Umbilical cord (tissue), 2 donors: ENCODE results near the gene RHOJ. TPM values are rescaled to one million over a fixed set of nuclear protein-coding genes. Genes with fewer than 3 reads are reported as not detected.
"Not testable (repeated sequence)": the region's sequence is repeated elsewhere in the genome, so short reads cannot be mapped to it uniquely, and the experiment has no call there.

Experiments
- DNase-seq: peaks from one replicate; pipeline ENCODE4 v3.0.0-alpha.2; 2015; ENCODE audit warnings: low spot score
- total RNA-seq: library from RNA; depleted of rRNA; stranded (reverse); fragments of >200 nt; gene quantifications from one replicate; pipeline ENCODE4 v1.2.3, GENCODE V29; 2014; ENCODE audit warnings: low replicate concordance; ENCODE audit not compliant: insufficient read depth

RHOJ gene
- total RNA-seq, 1 donor from 2014 or later = 4.8 TPM

DNA sequence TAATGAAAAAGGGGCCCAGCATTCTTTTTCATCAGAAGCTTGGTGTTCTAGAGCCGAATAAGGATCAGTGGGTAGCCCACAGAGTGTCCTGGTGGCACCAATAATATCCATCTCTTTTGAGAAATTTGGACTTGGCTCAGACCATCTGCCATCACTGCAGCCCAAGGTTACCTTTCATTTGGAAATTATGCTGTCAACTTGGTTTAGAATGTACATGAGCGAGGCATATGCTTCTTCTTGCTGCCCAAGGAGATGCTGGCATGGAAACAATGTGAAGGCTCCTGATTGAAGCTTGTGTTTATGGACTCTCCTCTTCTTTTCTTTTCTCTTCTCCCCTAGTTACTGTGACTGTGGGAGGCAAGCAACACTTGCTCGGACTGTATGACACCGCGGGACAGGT lies 64.5 kb downstream of the RHOJ start:
- DNase-seq = no peak

DNA sequence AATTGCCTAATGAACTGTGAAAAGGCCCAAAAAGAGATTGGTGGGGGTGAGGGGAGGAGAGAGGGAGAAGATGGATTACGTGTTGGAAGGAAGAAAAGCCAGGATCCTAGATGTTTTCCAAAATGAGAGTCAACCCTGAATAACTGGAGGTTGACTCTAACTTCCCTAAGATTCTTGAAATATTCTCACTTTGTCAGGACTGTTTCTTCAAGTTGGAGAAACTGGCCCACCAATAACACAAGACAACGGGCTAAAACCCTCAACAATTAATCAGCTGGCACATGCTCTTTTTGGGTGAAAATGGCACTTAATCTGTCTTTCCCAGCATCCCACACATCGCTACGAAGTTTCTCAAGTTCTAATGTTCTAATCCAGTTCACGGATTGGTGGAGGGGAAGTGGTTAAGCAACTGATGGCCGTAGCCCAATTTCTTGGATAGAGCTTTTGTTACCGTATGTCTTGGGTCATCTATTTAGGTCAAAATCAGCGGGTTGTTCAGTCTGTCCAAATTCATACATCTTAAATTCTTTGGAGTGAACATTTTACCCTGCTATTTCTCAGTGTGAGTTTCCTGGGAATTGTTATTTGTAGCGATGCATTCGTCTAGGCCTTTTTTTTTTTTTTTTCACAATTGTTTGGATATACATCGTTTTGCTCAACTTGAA lies 65.5 kb downstream of the RHOJ start:
- no peak for DNase-seq

DNA sequence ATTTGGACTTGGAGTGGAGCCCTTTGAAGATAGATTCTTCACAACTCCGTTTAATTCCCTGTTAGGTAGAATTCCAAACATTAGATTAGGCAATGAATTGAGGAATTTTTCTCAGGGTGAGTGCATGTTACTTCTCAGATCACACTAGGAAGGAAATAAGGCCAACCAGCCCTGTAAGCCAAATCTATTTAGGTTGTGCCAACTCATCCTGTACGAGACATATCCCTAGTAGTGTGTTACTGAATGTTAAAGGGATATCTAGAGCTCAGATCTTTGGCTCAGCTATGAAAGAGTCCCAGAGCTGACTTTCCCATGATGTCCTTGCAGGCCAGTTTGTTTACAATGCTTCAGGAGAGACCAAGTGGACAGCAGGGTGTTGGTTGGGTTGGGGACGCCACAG lies 68.9 kb downstream of the RHOJ start:
- DNase-seq = no peak

DNA sequence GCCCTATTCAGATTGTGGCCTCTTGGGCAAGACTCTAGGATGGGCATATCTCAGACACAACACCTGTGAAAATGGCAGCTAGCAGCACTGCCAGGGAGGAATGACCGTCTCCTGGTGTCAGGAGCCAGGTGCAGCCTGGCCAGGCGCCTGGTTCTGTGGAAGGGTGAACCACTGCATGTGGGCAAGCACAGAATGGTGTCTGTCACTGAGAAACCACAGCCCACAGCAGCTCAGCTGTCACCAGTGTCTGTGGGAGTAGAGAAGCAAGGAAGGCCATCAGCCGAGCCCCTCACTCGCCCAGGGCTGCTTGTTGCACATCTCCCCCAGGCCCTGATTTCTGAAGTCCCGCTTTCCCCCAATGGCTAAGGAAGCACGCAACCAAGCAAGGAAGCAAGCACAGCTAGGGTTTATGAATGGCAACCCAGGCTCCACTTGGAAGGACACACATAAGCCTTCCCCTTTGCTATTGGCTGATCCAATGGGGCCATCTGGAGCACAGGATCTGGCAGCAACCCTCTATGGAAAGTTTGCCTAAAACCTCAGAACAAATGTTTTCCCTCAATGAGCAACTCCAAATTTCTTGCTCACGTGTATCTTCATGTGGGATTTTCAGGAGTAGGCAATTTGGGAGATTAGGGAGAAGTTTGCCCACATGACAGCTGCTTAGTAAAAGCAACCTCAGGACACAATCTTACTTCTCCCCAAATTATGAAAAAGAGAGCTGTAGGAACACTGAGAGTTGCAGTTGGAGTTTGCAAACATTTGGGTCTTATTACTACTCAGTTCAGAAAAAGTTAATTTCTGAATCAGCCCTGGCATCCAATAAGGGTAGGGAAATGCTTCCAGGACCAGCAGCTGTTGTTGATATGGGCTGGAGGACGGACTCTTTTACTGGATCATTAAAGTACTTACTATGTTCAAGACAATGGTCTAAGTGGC lies 69.7 kb downstream of the RHOJ start:
- peak; percentile 40 for DNase-seq

DNA sequence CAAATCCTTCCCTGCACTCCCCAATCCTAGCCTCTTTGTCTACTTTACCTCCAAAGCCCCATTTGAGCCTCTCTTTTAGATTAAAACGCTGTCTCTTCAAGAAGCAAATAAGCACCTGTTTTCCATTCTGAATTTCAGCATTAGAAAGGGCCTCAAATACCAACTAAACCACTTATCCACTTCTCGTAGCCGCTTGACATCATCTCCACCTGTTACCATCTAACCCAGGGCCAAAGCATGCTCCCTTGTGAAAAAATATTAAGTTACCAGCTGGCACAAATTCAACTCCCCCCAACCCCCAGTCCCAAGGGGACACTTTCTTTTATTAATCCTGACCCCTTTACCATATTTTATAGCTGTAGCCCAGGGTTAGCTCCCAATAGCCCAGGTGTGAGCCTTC lies 71.4 kb downstream of the RHOJ start:
- no peak for DNase-seq

DNA sequence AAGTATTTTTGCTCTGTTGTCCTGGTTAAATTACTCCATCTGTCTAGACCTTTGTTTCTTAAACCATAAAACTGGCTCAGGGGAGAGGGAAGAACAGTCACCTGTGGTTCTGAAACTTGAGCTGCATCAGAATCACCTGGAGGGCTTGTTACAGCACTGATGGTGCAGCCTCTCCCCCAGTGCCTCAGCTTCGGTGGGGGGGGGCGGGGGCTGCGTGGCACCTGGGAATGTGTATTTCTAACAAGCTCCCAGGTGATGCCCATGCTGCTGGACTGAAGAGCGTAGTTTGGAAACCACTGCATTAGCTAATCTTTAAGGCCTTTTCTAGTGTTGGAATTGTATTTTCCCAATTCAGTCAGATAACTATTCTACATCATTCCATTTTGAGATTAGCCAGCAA lies 71.8 kb downstream of the RHOJ start:
- no peak for DNase-seq

DNA sequence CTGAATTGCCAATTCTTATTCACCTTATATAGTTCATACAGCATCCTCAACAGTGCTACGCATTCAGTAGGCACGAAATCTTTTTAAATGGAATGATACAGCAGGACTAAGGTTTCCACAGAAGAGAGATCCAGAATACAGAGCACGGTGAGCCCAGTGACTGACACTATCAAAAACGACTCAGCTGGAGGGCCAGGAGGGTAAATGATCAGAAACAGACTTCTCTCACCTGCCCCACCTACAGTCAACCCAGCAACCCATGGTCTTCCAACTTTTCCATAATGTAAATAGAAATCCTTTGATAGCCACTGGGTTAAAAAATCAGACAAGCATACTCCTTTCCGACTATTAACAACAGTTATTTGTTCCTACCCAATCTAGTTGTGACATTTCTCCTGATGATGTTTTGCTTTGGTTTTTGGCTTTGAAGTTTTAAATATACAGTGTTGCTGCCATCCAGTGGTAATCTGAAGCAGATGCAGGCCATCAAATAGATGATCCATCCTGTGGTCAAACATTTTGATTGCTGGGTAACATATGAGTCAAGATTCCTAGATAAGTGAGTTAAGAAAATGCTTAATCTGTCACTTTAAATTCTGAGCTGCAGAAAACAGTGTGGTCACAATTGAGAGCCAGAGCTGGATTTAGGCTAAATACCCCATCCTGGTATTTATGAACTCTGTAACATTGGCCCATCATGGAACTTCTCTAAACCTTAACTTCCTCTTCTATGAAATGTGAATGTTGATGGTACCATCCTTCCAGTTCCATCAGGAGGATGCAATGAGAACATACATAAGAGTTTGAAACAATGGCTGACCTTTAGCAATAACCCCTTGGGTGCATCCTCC lies 72.5 kb downstream of the RHOJ start:
- DNase-seq = peak; percentile 57

DNA sequence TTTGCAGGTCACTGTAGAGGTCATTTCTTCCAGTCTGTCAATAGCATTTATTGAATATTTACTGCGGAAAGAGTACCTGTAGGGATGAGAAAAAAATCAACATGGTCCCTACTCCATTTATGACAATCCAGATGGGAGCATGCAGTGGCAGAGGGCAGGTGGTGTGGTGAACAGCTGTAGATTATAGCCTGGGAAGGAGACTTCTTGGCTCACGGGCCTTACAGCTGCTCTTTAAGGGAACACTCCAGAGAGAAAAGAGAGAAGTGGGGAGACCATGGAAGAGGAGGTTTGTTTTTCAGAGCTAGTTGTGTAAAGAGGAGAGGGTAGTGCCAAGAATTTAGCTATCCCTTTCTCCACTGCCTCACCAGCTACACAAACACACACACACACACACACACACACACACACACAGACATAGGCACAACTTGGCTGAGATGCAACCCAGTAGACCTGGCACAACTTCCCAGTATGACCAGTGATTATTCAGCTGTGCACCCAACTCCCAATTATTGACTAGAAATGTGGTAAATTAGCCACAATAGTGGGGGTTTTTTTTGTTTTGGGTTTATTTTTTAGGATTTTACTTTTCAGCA lies 73.4 kb downstream of the RHOJ start:
- no peak for DNase-seq

DNA sequence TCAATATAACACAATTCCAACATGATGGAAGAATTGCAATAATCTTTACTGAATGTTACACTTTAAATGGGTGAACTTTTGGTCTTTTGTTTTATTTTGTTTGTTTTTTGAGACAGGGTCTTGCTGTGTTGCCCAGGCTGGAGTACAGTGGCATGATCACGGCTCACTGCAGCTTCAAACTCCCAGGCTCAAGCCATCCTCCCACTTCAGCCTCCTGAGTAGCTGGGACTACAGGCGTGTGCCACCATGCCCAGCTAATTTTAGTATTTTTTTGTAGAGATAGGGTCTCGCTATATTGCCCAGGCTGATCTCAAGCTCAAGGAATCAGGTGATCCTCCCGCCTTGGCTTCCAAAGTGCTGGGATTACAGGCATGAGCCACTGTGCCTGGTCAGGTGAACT lies 75.7 kb downstream of the RHOJ start:
- not testable (repeated sequence) for DNase-seq

DNA sequence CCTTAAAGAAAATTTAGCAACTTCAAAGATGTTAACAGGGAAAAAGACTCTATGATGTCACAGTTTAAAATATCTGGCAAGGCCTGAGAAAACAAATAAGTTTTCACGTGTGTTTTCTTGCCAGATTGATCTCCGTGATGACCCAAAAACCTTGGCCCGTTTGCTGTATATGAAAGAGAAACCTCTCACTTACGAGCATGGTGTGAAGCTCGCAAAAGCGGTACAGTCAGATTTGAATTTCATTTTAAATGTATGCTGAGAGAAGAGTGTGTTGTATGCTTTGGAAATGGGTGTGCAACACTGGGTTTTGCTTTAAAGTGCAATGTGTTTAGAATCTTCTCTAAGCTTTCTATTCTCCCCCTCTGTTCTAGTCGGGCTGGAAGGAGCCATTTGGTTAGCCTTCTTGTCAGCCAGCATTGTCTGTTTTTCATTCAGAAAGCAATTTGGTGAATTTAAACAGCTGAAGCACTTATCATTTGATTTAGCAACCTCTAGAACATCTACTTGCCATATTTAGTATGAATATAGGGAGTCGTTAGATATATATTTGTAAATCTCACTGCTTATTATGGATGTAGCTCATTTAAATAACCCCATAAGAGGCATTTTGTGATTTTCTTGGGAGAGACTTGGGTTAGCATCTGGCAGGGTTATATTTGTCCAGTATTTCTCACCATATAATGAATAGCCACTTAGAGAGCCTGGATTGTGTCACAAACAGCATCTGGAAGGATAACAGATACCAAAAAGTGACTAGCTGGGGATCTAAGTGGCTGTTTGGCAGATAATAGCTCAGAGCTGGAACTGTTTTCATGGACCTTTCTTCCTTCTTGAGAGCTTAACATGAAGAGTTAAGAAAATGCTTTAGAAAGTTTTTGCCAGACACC lies 79.0 kb downstream of the RHOJ start:
- peak; percentile 88 for DNase-seq

DNA sequence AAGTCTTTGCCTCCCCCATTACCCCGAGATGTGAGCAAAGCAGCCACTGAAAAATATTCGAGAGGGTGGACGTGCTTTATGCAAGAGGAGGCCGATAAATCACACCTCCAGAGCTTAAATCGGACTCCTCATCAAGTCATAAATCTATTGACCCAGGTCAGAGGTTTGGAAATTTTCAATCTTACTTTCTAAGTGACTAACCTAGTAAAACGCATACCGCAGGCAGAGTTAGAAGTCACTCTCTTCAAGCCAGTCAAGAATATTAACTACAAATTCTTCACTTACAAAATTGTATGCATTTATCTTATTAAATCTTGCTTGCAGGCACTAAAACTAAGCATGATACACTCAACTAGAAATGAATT lies 79.6 kb downstream of the RHOJ start:
- DNase-seq = no peak

DNA sequence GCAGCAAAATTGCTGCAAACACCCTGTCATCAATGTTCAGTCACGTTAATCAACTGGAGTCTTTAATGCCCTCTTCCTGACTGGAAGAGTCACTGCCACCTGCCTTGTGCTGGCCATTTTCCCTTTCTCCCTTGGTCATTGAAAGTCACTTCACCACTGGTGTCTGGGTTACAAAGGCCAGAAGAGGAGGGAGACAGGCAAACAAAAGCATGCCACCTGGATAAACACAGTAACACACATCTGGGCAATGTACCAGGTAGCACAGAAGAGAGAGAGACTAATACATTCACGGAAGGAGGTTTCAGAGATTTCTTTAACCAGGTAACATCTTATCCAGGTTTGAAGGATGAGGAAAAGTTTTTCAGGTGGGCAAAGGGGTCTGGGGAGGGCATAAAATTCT lies 81.8 kb downstream of the RHOJ start:
- DNase-seq = no peak

DNA sequence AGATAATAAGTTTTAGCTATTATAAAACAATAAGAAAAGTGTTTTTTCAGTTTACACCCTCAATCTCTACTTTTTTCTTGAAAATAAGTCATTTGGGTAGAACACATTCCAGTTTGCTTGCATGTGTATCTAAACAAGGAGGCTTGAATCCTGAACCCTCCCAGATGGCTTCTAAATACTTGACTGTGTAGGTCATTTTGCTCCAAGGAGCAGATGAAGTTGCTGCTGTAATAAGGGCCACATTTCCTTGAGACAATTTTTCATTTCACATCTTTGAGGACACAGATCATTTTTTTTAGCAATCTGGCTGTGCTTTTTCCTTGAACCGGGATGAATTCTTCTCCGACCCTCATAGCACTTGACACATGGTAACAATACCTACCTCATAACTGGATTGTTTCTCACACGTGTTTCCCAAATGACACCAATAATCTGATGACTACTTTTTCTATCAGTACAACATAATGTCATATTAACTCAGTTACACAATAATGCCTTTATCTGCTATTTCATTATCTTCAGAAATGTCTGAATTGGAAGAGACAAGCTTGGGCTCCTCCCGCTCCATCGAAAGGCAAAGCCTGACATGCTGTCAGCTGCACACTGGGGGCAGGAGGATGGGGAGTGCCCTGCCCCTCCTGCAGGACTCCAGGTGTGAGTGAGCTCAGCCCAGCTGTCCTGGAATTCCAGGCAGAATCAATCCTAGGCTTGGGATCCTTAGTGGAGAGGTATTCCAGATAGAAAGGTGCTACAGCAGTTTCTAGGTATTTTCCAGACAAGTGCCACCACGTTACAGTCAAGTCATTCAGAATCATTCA lies 83.6 kb downstream of the RHOJ start:
- no peak for DNase-seq

DNA sequence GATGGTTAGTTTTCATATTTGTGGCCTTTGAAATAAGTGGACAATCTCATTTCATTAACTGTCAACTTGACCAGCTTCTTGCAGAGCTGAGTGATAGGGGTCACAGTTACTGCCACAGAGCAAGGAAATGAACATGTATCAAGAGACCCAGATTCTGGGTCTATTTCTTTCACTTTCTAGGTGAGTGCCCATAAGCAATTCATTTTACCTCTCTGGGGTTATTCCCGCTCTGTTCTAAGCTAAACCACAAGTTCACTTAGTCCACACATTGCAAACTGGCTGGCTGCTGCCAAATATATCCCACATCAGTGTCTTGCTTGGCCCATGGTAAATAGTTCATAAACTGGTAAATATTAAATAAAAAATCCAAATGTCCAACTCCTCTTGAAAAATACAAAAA lies 84.6 kb downstream of the RHOJ start:
- no peak for DNase-seq

DNA sequence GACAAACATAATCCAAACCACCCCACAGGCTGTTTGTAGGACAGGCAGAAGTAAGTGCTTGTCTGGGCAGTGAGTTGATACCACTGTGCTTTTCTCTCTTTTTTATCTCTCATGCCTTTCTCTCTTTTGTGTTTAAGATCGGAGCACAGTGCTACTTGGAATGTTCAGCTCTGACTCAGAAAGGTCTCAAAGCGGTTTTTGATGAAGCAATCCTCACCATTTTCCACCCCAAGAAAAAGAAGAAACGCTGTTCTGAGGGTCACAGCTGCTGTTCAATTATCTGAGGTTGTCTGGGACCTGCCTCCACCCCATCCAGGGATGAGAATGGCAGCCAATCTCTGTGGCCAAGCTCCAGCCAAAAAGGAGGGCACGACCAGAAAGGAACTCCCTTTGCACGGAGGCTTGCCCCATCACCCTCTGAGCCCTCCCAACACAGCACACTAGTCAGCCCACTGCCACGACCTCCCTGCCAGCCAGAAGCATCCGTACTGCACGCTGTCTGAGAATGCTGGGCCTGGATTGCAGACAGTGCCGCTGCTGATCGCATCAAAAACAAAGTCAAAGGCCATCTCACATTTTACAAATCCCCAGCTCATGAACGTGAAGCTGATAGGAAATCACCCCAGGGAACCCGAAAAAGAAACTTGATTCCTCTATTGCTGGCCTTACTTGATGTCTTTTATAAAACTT lies 86.6 kb downstream of the RHOJ start:
- DNase-seq = no peak

DNA sequence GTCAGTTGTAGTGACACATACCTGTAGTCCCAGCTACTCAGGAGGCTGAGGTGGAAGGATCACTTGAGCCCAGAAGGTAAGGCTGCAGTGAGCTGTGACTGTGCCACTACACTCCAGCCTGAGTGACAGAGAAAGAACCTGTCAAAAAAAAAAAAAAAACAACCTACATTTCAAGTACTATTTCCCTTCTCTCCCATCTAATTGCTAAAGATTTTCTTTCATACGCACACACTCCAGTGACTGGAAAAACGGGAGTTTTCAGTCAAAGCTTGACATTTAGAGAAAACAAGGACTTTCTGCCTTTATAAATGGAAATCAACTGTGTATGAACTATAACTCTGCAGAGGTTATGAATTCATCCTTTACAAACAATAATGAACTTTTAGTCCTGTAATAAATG lies 88.6 kb downstream of the RHOJ start:
- no peak for DNase-seq

DNA sequence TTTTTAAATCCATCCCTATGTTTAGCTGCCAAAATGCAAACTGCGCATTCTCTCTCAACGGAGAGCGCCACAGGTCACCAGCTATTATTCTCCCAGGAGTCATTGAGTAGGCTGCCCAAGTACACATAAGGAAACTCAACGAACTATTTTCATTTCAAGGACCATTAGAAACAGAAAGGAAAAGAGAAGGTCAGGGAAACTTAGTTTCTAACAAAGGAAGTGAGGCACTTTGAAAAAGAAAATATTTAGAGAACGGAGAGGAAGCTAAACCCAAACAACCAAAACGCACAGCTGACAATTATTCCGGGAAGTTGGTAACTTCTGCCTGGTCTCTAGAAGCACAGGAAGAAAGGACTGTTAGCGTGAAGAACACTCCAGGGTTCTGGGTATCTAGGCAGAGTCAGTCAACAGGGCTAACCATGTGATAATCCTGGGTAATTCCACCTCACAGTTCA lies 91.0 kb downstream of the RHOJ start:
- DNase-seq = no peak

DNA sequence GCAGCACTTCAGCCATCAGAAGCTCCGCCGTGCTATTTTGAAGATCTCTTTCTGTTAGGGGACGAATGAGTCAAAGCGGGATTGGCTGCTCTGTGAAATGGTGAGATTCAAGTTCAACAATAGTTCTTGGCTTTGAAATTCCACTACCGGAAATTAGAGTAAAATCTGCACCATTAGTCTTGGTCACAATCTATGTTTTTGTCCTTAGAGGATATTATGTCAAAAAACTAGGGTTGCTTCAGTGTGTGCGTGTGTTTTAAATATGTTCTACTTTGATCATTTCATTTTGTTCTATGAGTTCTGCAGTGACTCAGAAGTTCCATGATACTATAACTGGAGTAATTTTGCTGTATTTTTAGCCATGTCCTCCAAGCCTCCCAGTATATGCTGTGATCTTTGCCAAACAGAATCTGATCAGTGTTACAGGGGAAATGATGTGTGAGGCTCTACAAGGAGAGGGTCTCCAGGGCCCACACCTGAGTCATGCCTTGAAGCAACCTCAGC lies 91.9 kb downstream of the RHOJ start:
- DNase-seq = no peak
